Thyroid gland (tissue), 4 donors: Measurements from ENCODE around the gene FCGBP.

Source experiments
- CTCF ChIP-seq, 6 experiments: fragments of 200-600 bp in 3 of 6; fragments of 450-650 bp in 3 of 6; sonication (generic) in 3 of 6; IDR thresholded peaks; one replicate each; pipeline ENCODE4 v1.5.1; 2016 to 2019; ENCODE audit warnings: antibody characterized with exemption in 6 of 6, mild to moderate bottlenecking in 2 of 6, inconsistent platforms in 1 of 6, moderate library complexity in 1 of 6
- POLR2A ChIP-seq, 2 donors: fragments of 450-650 bp; IDR thresholded peaks; one replicate each; pipeline ENCODE4 v1.6.1; 2017; ENCODE audit warnings: antibody characterized with exemption in 2 of 2, mild to moderate bottlenecking in 2 of 2, moderate library complexity in 1 of 2

DNA sequence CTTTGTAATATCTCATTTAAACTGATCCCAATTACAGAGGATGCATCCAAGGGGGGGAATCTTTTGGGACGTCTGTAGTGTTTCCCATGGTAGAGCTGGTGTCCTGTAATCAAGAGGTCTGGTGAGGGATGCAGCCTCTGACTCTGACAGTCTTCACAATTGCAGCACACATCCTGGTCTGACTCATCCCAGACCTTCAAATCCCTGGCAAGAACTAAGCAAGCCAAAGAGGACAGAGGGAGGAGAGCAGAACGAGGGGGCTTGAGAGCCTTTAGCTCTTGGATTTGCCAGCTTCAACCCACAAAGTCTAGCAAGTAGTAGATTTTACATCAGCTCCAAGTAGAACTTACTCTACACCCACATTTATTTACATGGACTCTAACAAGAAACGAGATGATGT, 17.3 kb upstream of the FCGBP start:
- TF ChIP-seq CTCF (IDR thresholded peaks at IDR 0.05) (no peak), POLR2A (IDR thresholded peaks at IDR 0.05) (no peak)
